Thyroid gland (tissue), 4 donors: ENCODE measurements around the gene SFXN5.

Experiments
- CTCF ChIP-seq, 6 experiments: fragments of 200-600 bp in 3 of 6; fragments of 450-650 bp in 3 of 6; sonication (generic) in 3 of 6; IDR thresholded peaks; one replicate each; pipeline ENCODE4 v1.5.1; 2016 to 2019; ENCODE audit warnings: antibody characterized with exemption in 6 of 6, mild to moderate bottlenecking in 2 of 6, inconsistent platforms in 1 of 6, moderate library complexity in 1 of 6
- POLR2A ChIP-seq, 2 donors: fragments of 450-650 bp; IDR thresholded peaks; one replicate each; pipeline ENCODE4 v1.6.1; 2017; ENCODE audit warnings: antibody characterized with exemption in 2 of 2, mild to moderate bottlenecking in 2 of 2, moderate library complexity in 1 of 2

- TF ChIP-seq POLR2A (IDR thresholded peaks at IDR 0.05) (no peak), CTCF (IDR thresholded peaks at IDR 0.05) (no peak)
Observed at GRCh38 chr2:72926368-72926767, 145.1 kb downstream of the SFXN5 start.
